Glutamatergic neuron (in vitro differentiated cells): ENCODE data around the gene NEDD9. TPM values are rescaled to one million over a fixed set of nuclear protein-coding genes. Genes with fewer than 3 reads are reported as not detected.

Source experiments
- DNase-seq: peaks from one replicate; pipeline ENCODE4 v3.0.0; 2022
- H3K27ac Mint-ChIP-seq: one replicate; pipeline ENCODE4 v1.8.0; 2020; ENCODE audit warnings: mild to moderate bottlenecking, mixed read lengths, inconsistent platforms; ENCODE audit not compliant: unreplicated experiment
- H3K27me3 Mint-ChIP-seq: one replicate; pipeline ENCODE4 v1.8.0; 2020; ENCODE audit warnings: mild to moderate bottlenecking, moderate library complexity, mixed read lengths, inconsistent platforms; ENCODE audit not compliant: unreplicated experiment
- H3K36me3 Mint-ChIP-seq: one replicate; pipeline ENCODE4 v1.8.0; 2020; ENCODE audit warnings: mild to moderate bottlenecking, mixed read lengths, inconsistent platforms; ENCODE audit not compliant: unreplicated experiment
- H3K4me1 Mint-ChIP-seq: one replicate; pipeline ENCODE4 v1.8.0; 2020; ENCODE audit warnings: mild to moderate bottlenecking, low read depth, mixed read lengths, inconsistent platforms; ENCODE audit not compliant: unreplicated experiment
- H3K4me3 Mint-ChIP-seq: one replicate; pipeline ENCODE4 v1.8.0; 2020; ENCODE audit warnings: mild to moderate bottlenecking, mixed read lengths, inconsistent platforms; ENCODE audit not compliant: unreplicated experiment
- H3K9me3 Mint-ChIP-seq: one replicate; pipeline ENCODE4 v1.8.0; 2020; ENCODE audit warnings: mild to moderate bottlenecking, moderate library complexity, mixed read lengths, inconsistent platforms; ENCODE audit not compliant: unreplicated experiment
- CTCF ChIP-seq: fragments of 200-600 bp; sonication (generic); IDR thresholded peaks from one replicate; pipeline ENCODE4 v1.5.0; 2021; ENCODE audit not compliant: partially characterized antibody, unreplicated experiment
- total RNA-seq: library from RNA; stranded (reverse); fragmentation: NEBNext Ultra II Directional; extraction: Animal tissue kit (Norgen Biotek cat#: 25700); gene quantifications from one replicate; pipeline ENCODE4 v1.2.1, GENCODE V29; 2021; ENCODE audit not compliant: unreplicated experiment

NEDD9 gene
- total RNA-seq, 1 donor from 2014 or later, result 0.71 TPM

- peaks cover 3% of the 10 kb centered on the region for H3K36me3 Mint-ChIP-seq
- no peak for TF ChIP-seq CTCF
- no peak overlapping the region for H3K4me3 Mint-ChIP-seq
- no peak overlapping the region for H3K27ac Mint-ChIP-seq
- peaks cover 2% of the 10 kb centered on the region for H3K27me3 Mint-ChIP-seq
- peaks cover 4% of the 10 kb centered on the region for H3K4me1 Mint-ChIP-seq
- no peak for DNase-seq
- no peaks in the 10 kb centered on the region for H3K9me3 Mint-ChIP-seq
These were observed 40.3 kb downstream of the NEDD9 start for GRCh38 chr6:11192167-11192566.

- H3K27me3 Mint-ChIP-seq, result peaks cover 2% of the 10 kb centered on the region
- TF ChIP-seq CTCF, result no peak
- H3K4me3 Mint-ChIP-seq, result no peak overlapping the region
- no peaks in the 10 kb centered on the region for H3K9me3 Mint-ChIP-seq
- DNase-seq, result no peak
- no peaks in the 10 kb centered on the region for H3K4me1 Mint-ChIP-seq
- H3K36me3 Mint-ChIP-seq, result peaks cover 3% of the 10 kb centered on the region
- H3K27ac Mint-ChIP-seq, result no peak overlapping the region
These were observed 41.7 kb downstream of the NEDD9 start for GRCh38 chr6:11190625-11191245.

GRCh38 chr6:11189865-11190624, 42.4 kb downstream of the NEDD9 start:
- Mint-ChIP-seq H3K4me1 (no peaks in the 10 kb centered on the region), H3K4me3 (no peak overlapping the region), H3K9me3 (no peaks in the 10 kb centered on the region), H3K27me3 (peaks cover 2% of the 10 kb centered on the region), H3K36me3 (peaks cover 3% of the 10 kb centered on the region), H3K27ac (no peak overlapping the region)
- no peak for DNase-seq
- no peak for TF ChIP-seq CTCF

GRCh38 chr6:11188161-11188915, 44.1 kb downstream of the NEDD9 start:
- no peak overlapping the region for H3K27ac Mint-ChIP-seq
- H3K27me3 Mint-ChIP-seq, result peaks cover 2% of the 10 kb centered on the region
- DNase-seq, result no peak
- peaks cover 3% of the 10 kb centered on the region for H3K36me3 Mint-ChIP-seq
- H3K9me3 Mint-ChIP-seq, result no peaks in the 10 kb centered on the region
- no peaks in the 10 kb centered on the region for H3K4me1 Mint-ChIP-seq
- TF ChIP-seq CTCF, result no peak
- no peak overlapping the region for H3K4me3 Mint-ChIP-seq

- no peak for TF ChIP-seq CTCF
- peaks cover 3% of the 10 kb centered on the region for H3K36me3 Mint-ChIP-seq
- H3K4me3 Mint-ChIP-seq, result no peak overlapping the region
- no peaks in the 10 kb centered on the region for H3K9me3 Mint-ChIP-seq
- H3K27ac Mint-ChIP-seq, result no peak overlapping the region
- no peaks in the 10 kb centered on the region for H3K4me1 Mint-ChIP-seq
- peaks cover 2% of the 10 kb centered on the region for H3K27me3 Mint-ChIP-seq
- no peak for DNase-seq
These were observed 45.2 kb downstream of the NEDD9 start for GRCh38 chr6:11187301-11187700.
